HG03469 (cell line): ENCODE measurements around the gene MLLT10.

Experiments
- ATAC-seq: cut with Tn5 transposase; IDR thresholded peaks from one replicate; pipeline ENCODE4 v1.9.1; 2021; ENCODE audit warnings: mild to moderate bottlenecking, moderate library complexity, moderate number of reproducible peaks; ENCODE audit not compliant: unreplicated experiment

MLLT10 gene

DNA sequence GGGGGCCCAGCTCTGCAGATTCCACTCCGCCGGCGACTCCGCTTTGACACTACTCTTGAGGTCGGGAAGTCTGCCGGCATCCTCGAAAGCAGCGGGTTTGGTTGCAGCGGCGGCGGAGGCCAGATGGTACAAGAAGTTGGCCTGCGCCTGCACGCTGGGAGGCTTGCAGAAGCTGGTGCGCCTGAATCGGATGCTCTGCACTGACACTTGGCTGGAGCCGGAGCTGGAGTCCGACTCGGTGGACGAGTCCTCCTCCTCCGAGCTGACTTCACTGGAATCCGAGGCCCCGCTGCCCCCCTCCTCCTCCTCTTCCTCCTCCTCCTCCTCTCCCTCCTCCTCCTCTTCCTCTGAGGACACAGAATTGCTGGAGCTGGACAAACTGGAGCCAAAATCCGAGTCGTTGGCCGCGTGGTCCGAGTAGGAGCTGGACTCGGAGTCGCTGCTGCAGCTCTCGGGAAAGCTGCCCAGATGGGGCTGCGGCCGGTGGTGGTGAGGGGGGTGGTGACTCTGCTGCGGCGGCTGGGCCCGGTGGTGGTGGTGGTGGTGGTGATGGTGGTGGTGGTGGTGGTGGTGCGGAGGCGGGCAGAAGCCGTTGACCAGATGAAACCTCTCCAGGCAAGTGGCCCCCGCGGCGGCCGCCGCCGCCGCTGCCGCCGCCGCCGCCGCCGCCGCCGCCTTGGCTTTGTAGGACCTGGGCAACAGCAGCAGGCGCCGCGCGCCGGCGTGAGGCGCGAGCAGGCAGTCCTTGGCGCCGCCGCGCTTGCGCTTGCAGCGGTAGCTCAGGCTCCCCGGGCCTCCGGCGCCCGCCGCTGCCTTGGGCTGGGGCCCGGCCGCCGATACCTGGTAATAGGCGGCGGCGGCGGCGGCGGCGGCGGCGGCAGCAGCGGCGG lies 17.5 kb upstream of the MLLT10 start:
- ATAC-seq: peak; percentile 49

DNA sequence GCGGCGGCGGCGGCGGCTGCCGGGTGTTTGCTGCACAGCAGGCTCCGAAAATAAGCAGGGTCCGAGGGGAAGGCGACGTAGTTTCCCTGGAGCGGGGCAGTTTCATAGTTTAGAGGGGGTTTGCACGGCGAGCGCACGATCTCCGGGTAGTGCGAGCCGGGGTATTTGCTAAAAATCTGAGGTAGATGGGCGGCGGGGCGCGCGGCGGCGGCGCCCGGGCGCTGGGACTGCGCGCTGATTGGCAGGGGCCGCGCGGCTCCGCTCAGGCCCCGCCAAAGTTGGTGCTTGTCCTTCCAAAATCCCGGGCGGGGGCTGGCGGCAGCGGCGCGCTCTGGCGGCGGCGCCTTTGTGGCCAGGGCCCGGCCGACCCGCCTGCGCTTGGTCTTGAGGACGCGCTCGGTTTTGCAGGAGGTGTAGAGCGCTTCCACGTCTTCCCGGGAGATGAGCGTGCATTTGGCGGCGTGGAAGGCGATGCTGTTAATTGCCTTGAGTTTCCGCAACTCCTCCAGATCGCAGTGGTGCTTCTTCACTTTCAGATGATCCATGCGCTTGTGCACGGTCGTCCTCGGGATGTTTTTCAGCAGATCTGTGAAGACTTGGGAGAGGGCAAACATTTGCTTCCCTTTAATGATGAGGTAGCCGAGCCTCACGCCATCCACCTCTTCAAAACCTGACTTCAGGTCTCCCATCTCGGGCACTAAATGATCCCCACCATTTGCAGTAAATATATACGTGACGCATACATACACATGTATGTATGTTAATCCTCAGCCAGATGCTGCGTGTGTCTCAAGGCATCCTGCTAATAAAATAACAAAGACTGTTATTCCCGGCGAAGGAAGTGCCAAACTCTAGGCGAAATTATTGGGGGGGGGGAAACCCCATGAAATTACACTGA lies 16.6 kb upstream of the MLLT10 start:
- no peak for ATAC-seq

DNA sequence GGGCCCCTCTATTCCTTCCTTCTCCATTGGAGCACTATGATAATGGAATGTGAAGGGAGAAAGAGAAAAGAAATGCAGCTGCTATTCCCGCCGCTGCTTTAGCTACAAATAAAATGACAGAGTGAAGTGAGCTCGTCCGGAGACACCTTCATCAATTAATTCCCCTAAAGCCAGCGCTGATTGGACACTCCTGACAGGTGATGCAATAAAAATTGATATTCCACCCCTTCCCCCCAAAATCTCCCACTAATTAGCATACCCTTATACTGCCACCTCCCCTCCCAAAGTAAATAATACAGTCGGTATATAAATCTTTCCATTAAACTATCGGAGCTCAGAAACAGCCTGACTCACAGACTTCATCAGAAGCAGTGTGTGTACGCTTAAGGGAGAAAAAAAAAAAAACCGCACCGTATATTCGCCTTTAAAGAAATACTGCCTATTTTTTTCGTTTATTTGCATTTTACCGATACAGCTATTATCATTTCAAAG lies 15.8 kb upstream of the MLLT10 start:
- no peak for ATAC-seq

- ATAC-seq: no peak
Measured at GRCh38 chr10:21518641-21519396, 15.2 kb upstream of the MLLT10 start.

DNA sequence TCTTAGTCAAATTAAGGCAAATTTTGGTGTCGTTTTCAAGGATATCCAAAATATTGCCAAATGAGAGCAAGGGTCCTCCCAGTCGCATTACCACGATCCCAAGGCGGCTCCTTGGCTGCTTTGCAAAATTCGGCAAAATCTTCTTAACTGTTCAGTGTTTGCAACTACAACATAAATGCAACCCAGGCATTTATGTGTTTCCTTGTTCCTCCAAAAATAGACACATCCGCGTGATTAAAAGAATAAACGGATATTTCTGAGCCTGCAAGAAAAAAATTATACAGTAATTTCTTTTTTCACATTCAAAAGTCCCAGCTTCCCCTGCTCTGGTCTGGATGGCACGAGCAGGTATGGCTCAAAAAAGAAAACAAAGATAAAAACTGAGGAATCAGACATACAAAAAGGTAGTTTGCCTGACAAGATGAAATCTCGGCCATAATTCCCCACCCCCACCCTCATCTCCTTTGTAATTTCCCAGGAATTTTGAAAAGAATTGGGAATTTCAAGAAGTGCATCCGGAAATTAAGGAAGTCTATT lies 14.6 kb upstream of the MLLT10 start:
- no peak for ATAC-seq

DNA sequence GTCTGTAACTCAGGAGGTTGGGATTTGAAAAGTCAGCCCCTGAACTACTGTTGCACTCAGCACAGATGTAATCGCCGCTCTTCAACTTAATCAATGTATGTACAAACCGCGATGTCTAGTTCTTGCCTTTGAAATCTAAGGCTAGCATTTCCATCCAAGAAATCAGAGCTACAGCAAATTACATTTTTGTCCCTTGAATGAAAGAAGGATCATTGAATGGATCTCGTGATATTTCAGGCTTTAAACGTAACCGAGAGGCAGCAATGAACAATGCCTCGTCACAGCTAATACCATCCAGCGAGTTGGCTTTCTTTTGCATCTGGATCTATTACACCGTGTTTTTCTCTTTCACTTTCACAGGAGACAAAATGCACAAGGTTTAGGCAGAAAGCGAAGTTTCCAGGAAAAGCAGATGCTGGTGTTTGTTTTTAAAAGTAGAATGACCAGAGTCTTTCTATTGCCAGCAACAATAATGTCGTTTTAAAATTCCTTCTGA lies 14.0 kb upstream of the MLLT10 start:
- peak; percentile 37 for ATAC-seq

DNA sequence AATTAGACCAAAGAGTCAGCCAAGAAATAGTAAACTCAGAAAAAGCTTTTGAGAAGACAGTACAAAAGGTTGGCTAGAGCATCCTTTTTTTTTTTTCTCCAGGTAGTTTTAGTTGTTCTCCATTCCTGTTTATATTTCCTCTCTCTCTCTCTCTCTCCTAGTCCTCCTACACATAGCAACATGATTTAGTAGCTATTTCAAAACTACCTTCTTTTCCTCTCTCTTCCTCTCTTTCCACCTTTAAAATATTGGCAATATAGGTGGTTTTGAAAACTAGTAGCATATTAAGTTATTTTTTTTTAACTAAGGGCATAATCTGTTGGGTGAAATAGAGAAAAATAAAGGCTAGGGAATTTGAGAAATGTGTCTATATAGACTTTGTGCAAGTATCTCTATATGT lies 13.5 kb upstream of the MLLT10 start:
- no peak for ATAC-seq

GRCh38 chr10:21520949-21521348 lies 13.1 kb upstream of the MLLT10 start:
- no peak for ATAC-seq

- ATAC-seq: no peak
Measured at GRCh38 chr10:21521751-21522533, 12.1 kb upstream of the MLLT10 start.

DNA sequence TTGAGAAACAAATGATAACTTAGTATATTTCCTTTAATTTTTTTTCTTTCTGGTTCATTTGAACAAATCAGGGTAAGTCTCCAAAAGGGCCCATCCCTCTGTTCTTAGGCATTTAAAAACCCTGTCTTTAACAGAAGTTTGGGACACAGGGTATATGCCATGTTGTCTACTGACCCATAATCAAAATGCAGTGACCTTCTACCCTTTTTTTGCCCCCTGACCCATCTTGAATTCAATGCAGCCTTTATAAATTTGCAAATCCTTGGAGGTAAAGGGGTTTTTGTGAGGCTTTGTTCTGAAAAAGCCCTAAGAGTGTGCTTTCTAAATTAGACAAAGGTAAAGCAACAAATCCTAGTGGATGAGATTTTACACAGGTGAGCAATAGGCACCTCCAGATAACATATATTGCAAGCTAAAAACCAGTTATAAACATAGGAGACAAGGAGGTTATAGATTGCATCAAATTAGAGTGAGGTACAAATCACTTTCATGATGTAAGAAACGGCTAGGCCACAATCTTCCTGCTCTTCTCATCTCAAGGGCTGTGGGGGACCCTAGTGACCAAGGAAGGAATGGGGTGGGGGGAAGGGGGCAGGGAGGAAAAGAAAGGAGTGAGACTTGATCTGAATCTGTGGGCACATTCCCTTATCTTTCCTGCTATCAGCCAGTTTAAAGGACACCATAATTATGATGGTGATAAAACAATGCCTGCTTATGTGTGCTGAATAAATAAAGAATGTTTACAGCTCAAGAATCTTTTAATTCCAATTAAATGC lies 11.2 kb upstream of the MLLT10 start:
- no peak for ATAC-seq

DNA sequence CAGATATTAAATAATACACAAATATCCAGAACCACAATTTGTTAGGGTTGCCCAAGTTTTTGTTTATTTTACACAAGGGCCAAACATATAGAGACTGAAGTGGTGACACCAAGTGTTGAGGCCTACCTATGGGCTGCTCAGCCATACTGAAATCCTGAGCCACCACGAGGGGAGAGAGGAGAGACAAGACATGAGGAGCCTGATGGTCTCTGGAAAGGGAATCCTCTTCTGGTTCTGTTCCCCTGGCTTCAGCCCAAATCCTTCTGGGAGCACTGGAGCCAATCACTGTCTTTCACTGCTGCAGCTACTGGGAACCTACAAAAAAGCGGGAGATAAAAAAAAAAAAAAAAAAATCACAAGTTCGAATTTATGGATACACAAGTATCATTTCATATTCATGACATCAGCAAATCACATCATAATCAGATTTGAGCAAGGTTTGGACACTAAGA lies 10.4 kb upstream of the MLLT10 start:
- ATAC-seq: no peak

DNA sequence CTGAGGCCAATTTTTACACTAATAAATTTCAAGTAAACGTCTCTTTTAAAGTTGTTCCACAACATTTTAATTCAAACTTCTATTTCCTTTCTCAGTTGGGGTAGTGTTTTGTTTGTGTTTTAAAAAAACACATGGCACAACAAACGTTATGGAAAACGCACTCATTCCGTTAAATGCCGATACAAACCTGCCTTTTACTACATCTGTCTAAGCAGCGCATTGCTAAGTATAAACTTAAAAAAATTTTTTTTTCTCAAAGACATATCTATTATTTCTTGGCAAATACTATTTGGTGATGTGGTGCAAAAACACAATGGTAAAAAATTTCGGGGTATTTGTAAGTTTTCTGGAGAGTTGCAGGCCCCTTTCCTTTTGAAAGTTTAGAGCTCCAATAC lies 9.9 kb upstream of the MLLT10 start:
- no peak for ATAC-seq

GRCh38 chr10:21524526-21525366 lies 9.3 kb upstream of the MLLT10 start:
- ATAC-seq: no peak

DNA sequence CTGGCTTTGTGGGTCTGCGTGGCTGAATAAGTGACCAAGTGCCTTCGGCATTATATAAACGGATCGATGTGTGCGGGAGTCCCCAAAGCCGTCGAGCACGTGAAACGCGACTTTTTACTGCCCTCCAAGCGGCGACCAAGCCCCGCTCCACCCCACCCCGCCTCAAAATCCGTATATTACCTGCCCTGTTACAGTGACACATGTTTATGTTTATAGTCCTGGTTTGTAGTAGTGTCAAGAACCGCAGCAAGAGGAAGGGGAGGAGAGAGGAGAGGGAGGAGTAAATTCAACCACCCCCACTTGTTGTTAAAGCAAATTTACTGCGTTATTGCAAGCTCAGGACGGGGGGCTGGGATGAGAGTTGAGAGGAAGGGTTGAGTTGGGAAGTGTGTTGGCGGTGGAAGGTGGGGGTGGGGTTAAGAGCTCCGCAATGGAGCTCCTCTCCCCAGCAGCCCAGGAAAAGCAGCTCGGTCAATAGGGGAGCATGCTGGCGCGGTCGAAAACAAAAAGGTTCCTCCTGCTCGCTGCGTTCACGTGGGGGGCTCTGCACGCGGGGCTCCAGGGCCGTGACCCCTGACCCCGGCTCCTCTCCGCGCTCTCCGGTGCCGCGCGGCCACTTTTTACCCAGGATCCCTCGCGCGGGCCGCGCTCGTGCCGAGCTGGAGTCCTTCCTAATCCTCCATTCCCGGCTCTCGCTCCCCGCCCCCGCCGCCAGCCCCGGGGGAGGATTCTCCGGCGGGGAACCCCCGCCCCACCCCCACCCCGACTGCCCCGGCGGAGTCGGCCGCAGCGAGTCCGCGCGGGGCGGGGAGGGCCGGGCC lies 8.5 kb upstream of the MLLT10 start, which contains the start of gene SKIDA1:
SKIDA1 (minus strand) TSS at position 316 of the 821 bp plus-strand sequence. CDS start 7,860 bp downstream, outside the sequence.
- peak; percentile 33 for ATAC-seq

DNA sequence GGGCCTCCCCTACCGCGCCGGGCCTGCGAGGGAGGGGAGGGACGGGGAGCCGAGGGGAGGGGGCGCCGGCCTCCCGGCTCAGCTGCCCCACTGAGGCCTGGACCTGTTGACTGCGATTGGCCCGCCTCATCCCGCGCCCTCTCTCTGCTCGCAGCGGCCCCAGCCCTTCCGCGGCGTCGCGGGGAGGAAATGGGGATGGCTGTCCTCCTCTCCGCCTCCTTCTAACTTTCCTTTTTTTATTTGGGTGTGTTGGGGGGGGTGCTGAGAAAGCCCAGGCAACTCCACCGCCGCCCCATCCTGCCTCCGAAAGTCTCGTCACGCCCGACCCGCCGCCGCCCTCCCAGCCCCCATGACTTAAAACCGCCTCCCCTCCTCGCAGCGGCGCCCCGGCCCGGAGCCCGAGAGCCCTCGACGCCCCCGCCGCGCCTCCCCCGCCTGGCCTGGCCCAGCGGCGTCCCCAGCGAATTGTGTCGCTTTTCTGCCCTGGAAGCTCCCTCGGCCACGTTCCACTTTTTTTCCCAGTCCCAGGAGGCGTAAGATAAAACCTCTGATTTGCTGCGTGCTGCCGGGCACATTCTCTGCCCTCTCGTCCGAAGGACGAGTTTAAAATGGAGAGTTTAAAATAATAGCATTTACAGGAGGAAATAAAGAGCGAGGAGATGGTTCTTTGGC lies 7.7 kb upstream of the MLLT10 start:
- no peak for ATAC-seq

DNA sequence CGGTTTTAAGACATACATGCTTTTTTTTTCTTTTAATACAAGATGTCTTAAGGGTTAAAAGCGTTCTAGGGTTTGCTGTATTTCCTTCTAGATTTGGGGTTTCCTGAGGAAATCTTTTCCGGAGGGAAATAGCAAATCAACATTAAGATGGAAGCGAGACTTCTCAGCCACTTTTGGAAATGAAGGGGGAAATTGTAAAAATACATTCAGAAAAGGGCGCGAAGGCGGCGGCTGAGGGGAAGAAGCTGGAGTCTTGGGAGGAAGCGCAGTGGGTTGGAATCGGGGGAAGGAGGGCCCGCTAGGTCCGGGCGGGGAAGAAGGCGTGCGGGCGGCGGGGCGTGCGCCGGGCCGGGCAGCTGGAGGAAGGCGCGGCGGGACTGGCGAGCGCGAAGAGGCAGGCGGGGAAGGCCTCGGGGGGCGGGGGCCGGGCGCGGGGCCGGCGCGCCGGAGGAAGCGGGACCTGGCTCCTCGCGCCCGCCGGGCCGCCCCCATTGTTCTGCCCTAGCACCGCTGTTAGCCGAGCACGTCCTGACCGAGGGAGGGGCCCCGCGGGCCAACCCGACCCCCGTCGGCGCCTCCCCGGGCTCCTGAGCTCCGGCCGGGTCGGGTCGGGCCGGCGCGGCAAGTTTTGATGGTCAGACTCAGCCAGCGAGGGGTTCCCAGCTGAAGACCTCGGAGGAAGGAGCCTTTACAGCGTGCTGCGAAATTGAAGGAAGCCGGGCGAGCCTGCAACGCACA lies 7.0 kb upstream of the MLLT10 start:
- no peak for ATAC-seq
